GM19468 (cell line): ENCODE data around the gene FLACC1.
"Not testable (repeated sequence)": the region's sequence is repeated elsewhere in the genome, so short reads cannot be mapped to it uniquely, and the experiment has no call there.

Experiments
- ATAC-seq: cut with Tn5 transposase; IDR thresholded peaks from one replicate; pipeline ENCODE4 v1.9.1; 2021; ENCODE audit warnings: mild to moderate bottlenecking, moderate library complexity, moderate number of reproducible peaks; ENCODE audit not compliant: unreplicated experiment; ENCODE audit errors: extremely low read depth

FLACC1 gene

DNA sequence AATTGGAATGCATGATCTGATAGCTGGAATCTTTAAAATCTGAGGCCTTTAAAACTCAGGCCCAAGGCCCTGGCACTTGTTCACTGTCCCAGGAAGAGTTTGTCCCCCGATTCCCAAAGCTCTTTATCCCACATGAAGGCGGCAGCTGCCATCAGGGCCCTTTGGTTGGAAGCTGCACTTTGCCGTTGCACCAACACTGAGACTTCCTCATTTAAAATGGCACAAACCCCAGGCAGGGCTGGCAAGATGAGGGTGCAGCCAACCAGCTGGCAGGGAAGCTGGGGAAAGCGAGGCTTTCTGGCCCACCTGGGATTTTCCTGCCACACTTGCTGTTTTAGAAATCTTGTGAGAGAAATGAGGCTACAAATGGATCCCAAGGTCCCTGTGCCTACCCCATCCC lies 6.3 kb downstream of the FLACC1 start:
- no peak for ATAC-seq

- no peak for ATAC-seq
Measured at GRCh38 chr2:201349601-201350000, 7.5 kb downstream of the FLACC1 start.

- no peak for ATAC-seq
Measured at GRCh38 chr2:201348758-201349157, 8.4 kb downstream of the FLACC1 start.

- no peak for ATAC-seq
Measured at GRCh38 chr2:201347138-201347537, 10.0 kb downstream of the FLACC1 start.

DNA sequence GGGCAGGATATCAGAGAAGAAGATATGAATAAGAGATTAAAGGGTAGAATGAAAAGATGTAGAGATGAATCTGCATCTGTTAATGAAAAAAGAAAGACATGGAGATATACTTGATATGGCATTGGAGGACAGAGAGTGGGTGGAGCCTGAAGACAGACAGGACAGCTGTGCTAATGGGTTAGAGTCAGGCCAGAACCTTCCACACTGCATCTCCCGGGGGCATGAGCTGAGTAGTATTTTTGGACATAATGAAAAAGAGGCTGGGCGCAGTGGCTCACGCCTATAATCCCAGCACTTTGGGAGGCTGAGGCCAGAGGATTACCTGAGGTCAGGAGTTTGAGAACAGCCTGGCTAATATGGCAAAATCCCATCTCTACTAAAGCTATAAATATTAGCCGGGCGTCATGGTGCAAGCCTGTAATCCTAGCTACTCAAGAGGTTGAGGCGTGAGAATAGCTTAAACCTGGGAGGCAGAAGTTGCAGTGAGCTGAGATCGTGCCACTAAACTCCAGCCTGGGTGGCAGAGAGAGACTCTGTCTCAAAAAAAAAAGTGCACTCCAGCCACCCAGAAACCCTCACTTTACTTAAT lies 11.4 kb downstream of the FLACC1 start:
- no peak for ATAC-seq

- peak; percentile 63 for ATAC-seq
Measured at GRCh38 chr2:201344663-201345366, 12.3 kb downstream of the FLACC1 start.

GRCh38 chr2:201343559-201343958 lies 13.6 kb downstream of the FLACC1 start:
- no peak for ATAC-seq

GRCh38 chr2:201342923-201343322 lies 14.2 kb downstream of the FLACC1 start:
- ATAC-seq, result no peak

GRCh38 chr2:201329409-201329808 lies 27.7 kb downstream of the FLACC1 start:
- no peak for ATAC-seq

DNA sequence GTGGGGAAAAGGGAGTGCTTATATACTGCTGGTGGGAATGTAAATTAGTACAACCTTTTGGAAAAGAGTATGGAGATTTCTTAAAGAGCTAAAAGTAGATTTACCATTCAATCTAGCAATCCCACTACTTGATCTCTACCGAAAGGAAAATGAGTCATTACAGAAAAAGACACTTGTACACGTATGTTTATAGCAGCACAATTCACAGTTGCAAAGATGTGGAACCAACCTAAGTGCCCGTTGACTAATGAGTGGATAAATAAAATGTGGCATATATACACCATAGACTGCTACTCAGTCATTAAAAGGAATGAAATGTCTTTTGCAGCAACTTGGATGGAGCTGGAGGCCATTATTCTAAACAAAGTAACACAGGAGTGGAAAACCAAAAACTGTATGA lies 29.5 kb downstream of the FLACC1 start:
- ATAC-seq, result no peak

DNA sequence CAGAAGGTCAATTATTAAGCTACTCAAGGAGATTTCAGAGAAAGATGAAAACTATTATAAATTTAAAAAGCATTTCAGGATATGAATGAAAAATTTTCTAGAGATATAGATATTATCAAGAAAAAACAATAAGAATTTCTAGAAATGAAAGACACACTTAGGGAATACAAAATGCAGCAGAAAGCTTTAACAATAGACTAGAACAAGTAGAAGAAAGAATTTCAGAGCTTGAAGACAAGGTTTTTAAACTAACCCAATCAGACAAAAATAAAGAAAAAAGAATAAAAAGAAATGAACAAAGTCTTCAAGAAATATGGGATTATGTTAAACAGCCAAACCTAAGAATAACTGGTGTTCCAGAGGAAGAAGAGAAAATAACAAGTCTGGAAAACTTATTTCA lies 34.4 kb downstream of the FLACC1 start:
- ATAC-seq, result no peak

DNA sequence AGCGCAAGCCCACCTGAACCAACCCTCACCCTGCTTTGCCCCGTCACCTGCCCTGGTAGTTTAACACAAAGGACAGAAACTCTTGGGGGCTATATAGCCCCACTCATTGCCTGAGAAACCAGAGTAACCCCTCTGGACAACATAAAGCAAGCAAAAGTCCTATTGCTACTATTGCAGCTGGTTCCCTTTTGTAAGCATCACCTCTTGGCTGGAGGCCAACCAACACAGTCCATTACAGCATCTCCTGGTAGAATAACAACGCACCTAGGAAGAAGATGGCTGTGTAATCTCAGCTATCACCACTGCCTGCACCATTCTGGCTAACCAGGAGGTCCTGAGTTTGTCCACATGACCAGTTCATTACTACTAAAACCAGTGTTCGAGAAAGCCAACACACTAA lies 36.4 kb downstream of the FLACC1 start:
- ATAC-seq, result no peak

DNA sequence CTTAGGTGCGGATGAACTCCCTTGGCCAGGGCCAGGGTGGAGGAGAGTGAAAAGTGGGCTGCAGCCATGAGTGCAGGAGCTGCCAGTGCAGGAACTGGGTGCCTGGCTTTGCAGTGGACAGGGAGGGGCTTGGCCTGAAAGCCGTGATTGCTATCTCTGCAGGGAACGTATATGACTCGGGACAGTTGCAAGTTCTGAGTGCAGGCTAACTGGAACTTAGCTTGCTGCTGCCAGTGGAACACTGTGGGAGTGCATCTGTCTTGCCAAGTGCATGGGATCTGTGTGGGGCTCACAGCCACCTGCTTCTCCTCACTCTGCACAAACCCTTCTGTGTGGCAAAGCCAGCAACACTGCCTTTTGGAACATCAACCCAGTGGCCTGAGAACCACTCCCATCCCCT lies 36.9 kb downstream of the FLACC1 start:
- no peak for ATAC-seq

DNA sequence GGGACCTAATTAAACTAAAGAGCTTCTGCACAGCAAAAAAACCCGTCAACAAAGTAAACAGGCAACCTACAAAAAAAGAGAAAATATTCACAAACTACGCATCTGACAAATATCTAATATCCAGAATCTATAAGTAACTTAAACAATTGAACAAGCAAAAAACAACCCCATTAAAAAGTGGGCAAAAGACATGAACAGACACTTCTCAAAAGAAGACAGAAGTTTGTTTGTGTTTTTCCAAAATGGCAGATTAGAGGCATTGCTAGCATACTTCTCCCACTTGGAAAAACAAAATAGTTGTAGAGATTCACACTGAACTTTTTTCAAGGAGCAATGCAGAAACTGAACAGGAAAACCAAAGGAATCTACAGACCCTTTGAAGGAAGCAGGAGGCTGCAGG lies 37.6 kb downstream of the FLACC1 start:
- no peak for ATAC-seq

DNA sequence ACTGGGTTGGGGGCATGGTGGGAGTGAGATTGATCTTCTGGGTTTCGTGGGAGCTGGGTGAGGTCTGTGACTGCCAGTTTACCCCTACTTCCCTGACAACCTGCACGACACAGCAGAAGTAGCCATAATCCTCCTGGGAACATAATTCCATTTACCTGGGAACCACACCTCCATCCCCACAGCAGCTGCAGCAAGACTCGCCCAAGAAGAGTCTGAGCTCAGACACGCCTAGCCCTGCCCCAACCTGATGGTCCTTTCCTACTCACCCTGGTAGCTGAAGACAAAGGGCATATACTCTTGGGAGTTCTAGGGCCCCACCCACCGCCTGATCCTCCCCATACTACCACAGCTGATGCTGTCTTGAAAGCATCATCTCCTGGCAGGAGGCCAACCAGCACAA lies 43.8 kb downstream of the FLACC1 start:
- no peak for ATAC-seq

- ATAC-seq, result no peak
Measured at GRCh38 chr2:201308914-201309313, 48.2 kb downstream of the FLACC1 start.

DNA sequence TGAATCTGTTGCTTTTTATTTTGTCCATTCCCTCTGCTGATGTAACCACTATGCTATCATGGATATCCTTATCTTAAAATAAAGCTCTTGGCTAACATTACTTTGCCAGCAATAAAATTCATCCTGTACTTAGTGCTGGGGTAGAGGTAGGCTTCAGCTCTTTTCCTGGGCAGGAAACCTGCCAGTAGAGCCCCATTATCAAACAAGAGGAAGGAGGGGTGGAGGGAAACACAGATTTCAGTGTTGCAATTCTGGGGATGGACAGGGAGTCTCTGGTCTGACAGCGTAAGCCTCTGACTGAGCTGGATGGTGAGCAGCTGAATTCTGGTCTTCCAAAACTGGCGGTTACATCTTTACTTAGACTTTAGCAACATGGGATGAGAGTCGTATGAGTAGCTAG lies 49.3 kb downstream of the FLACC1 start:
- ATAC-seq, result no peak

DNA sequence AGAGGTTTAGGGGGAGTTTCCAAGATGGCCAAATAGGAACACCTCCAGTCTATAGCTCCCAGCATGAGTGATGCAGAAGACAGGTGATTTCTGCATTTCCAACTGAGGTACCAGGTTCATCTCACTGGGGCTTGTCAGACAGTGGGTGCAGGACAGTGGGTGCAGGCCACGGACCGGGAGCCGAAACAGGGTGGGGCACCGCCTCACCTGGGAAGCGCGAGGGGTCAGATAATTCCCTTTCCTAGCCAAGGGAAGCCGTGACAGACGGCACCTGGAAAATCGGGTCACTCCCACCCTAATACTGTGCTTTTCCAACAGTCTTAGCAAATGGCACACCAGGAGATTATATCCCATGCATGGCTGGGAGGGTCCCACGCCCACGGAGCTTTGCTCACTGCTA lies 57.2 kb downstream of the FLACC1 start:
- not testable (repeated sequence) for ATAC-seq

GRCh38 chr2:201298462-201299052 lies 58.6 kb downstream of the FLACC1 start:
- no peak for ATAC-seq

DNA sequence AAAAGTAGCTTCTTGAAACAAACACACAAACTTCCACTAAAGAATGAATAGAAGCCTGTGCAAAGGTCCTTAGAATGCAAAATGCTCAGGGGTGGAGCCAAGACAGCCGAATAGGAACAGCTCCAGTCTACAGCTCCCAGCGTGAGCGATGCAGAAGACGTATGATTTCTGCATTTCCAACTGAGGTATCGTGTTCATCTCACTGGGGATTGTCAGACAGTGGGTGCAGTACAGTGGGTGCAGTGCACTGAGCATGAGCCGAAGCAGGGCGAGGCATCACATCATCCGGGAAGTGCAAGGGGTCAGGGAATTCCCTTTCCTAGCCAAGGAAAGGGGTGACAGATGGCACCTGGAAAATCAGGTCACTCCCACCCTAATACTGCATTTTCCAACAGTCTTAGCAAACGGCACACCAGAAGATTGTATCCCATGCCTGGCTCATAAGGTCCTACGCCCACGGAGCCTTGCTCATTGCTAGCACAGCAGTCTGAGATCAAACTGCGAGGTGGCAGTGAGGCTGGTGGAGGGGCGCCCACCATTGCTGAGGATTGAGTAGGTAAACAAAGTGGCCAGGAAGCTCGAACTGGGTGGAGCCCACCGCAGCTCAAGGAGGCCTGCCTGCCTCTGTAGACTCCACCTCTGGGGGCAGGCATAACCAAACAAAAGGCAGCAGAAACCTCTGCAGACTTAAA lies 66.5 kb downstream of the FLACC1 start:
- not testable (repeated sequence) for ATAC-seq

DNA sequence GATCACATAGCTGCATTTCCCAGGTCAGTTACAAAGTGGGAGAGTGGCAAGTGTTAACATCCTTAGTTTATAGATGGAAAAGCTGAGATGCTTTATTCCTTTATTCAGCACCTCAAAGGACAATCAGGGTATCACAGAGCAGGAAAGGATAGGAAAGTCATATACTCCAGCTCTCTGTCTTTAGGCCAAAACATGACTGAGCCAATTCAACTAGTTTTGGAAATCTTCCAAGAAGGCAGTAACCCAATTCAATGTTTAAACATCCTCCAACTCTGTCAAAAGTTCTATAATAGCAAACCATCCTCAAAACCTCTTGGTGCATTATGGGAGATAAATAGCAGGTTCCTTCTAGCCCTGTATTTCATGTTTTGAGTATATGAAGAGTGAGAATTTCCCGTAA lies 71.6 kb downstream of the FLACC1 start:
- ATAC-seq, result no peak
